ENCODE measurements around the gene SPRED2.

SPRED2 gene

DNA sequence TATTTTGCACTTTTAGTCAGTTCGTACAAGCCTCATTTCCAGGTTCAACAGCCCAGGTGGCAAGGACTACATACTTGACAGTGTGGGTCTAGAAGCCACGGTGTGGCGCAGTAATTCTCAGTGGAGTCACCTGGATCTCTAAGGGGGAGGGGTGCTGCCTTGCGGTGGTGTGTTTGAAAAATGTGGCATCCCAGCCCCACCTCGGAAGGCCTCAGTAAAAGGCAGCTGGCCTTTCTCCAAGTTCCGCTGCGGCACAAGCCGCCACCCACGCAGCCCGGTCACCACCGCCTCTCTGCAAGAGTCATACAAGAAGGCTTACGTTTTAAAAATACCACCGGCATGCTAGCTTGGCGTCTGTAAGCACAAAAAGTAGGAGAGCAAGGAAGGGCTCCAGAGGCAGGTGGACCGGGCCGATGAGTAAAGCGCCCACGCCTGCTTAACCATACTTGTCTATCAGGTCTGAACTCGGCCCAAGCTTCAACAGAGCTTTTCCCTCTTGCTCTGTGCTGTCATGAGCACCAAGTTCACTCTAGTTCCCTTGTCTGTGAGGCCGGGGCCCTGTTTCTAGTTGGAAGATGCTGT is 49.5 kb downstream of the SPRED2 start:
- DNase-seq = no peak

DNA sequence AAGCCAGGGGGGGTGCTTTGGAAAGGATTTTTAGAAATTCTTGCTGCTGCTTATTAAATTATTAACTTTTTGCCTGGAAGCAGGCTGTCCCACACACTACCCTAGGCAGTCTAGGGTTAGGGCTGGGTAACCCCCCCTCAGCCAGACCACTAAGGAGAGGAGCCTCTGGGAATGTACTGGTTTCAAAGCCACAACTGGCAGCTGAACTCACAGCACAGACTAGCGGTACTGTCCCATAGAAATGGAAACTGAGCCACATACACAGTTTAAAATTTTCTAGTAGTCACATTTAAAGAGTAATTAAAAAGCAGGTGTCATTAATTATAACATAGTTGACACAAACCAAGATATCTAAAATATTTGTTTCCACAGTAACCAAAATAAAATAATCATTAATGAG is 50.1 kb downstream of the SPRED2 start:
- no peak for DNase-seq

DNA sequence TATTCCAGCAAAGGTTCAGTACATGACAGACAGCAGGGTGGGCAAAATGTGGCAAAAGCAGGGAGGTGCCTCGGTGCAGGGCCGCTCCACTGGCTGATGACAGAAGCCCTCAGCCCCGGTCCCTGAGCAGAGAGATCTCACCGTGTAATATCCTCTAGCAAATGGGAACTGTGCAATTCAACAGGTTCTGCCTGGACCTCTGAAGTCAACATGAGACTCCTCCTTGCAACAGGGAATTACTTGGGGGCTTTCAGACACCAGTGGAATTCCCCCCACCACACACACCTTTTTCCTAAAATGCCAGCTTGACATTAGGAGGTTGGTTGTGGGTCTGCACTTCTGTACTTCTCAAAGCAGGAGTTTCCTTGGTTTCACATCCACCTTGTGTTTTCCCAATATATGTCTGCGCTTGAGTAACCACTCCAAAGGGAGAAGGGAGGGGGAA is 50.8 kb downstream of the SPRED2 start:
- DNase-seq = no peak

DNA sequence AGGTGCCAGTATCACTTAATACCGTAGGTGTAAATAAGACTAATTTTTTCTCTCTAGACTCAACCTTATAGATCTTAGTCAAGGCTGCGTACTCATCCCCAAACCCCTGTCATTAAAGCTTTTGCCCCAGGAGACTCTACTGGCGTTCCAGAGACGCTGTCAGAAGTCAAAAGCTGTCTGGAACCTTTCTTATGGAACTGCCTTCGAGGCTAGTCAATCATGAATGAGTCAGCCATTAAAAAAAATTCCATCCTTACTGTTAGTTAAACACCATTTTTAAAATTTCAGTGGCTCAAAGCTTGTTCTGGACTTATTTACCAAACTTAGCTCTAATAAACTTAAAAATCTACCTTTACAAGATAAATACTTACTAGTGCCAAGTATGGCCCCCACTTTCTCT is 52.1 kb downstream of the SPRED2 start:
- no peak for DNase-seq

DNA sequence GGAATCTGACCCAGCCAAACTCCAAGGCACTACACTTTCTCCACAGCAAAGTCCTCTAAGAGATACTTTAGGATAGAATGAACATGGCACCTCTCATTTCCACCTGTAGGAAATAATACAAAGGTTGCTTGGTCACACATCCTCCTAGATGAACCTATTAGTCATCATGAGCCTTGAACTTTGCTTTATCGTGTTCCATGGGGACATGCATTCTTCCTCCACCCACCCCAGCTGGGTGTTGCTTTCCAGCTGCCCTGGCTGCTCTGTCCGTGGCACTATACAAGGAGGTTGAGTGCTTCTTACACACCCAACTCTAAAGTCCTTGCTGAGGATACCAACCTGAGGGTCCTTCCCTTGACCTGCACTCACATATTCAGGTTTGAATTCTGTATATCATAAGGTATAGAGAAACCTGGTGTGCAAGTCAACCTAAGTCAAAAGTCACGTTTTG is 52.7 kb downstream of the SPRED2 start:
- no peak for DNase-seq

DNA sequence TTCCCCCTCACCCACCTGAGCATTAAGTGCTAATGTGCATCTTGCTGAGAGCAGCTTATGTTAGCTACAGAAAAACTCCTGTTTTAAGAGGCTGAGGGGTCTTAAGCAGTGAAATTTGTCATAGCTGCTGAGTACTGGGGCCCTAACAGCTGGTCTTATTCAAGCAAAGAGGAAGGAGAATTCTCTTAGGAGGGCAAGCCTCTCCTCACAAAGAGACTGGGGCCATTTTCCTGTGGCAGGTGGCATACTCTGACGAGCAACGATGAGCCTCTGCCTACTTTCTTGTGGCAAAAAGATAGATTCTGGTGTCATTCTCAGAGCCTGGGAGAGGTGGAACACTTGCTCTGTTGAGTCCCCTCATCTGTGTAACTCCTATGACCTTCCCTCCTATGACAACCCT is 53.2 kb downstream of the SPRED2 start:
- DNase-seq = no peak

DNA sequence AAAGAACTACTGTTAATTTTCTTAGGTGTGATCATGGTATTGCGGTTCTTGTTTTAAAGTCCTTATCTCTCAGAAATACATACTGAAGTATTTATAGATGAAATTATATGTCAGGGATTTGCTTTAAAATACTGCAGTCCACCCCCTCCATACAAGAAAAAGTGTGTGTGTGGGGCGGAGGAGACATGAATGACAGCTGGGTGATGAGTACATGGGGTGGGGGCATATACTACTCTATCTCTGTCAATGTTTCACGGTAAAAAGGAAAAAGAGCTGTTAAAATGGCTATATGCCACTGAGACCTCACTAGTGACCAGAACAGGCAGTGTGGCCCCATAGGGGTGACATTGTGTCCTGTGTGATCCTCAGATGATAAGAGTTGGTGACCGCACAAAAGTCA is 54.1 kb downstream of the SPRED2 start:
- no peak for DNase-seq

DNA sequence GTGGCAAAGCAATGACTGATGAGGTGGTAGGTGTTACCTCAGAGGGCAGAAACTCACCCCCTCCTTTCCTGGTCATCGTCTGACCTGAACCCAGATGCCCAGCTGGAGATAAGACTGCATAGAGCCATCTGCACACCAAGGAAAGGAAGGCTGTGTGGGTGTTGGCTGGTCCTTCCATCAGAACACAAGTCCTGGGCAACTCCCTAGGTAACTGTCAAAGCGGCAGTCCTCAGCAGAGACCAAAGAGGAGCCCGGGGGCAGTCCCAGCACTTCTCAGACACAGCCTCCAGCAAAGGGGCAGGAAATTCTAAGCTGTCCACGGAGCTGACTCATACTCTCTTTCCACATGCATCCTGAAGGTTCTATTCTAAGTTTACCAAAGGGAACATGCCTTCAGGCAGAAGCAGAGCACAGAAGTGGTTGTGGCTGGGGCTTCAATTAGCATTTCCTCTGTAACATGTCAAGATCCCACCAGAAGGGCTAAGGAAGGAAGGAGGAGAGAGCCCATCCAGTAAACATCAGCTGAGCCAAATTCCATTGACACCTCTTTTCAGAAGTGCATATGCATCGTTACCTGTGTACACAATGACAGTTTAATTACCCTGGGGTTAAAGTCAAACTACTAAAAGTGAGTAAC is 54.7 kb downstream of the SPRED2 start:
- DNase-seq = no peak

DNA sequence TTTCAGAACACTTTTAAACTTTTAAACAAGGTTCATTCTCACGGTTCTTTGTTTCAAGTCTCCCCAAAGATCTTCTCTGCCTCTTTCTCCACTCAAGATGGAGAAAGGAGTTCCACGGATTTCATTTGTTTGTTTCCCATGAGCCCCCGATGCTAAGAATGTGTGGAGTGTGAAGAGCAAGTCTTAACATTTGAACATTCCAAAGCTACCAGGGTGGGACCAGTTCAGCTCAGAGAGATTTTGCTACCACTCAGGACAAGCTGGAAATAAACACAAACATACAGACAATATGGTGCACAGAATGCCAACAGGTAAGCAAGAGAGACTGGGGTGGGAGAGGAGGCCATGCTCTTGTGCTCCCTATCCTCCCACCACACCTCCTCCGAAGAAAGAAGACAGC is 56.7 kb downstream of the SPRED2 start:
- no peak for DNase-seq

DNA sequence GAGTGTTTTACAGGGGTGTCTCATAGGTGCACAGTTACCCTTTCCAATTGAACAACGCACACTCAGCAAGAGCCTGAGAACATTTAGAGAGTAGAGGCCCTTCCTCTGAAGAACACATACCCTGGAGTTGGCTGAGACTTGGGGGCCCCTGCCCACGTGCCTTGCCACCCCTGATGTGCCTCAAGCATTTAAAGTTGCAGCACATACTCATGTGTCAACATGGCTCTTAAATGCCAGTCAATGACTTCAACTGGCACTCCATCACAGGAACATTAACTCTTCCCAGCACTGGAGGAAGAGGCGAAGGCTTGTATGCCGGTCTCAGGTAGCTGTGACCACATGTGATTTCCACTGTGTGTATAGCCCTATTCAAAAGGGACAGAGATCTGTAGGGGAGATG is 57.4 kb downstream of the SPRED2 start:
- DNase-seq = no peak

DNA sequence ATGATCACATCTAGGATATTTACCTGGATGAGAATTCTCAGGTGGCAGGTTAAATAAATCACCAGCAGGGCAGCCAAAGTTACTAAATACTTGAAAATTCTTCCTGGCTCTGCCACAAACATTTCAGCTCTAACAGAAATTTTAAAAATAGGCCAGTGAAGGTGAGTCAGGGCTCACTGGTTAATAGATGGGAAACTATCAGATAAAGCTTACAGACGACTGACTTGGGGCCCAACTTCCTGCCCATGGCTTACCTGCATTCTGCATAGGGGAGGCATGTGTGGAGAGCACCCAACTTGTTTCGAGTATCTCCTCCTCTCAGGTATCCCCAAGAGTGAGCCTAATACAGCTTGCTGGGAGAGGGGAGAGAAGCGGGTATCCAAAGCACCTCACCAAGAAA is 57.8 kb downstream of the SPRED2 start:
- no peak for DNase-seq

DNA sequence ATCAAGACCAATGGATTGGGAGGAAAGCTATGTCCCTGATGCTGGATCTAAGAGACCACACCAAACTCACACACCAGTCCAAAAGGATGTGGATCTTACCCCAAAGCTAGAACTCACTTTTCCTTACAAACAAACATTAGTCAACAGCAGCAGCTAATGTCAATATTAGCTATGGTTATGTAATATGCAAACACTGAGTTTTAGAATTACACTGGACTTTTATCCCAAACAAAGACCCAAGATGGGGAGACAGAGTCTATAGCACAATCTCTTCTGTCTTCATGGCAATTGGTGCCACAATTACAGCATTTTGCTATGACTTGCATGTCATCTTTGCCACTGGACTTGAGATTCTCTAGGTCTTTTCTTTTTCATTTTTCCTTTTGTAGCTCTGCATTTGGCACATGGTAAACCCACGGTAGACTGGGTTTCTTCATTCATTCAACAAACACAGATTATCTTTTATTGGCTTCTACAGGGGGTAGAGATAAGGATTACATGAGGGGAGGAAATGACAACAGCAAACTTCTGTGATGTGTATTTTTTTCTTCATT is 59.0 kb downstream of the SPRED2 start:
- no peak for DNase-seq

DNA sequence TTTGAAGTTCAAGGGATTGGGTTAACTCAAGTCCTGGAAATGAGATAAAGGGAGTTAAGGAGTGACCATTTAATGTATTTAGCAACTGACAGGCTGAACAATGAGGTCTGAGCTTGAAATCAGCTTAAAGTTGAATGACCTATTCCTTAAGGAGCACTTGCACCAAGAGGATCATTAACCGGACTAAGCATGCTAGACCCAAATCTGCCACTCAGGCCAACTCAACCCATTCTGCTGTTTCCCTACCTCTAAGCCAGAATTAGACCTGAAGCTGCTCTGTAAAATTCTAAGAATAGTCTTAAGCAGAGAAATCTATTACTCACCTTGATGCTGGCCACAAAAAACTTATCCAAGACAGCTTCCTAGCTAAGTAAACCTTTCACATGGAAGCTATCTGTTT is 59.8 kb downstream of the SPRED2 start:
- no peak for DNase-seq

DNA sequence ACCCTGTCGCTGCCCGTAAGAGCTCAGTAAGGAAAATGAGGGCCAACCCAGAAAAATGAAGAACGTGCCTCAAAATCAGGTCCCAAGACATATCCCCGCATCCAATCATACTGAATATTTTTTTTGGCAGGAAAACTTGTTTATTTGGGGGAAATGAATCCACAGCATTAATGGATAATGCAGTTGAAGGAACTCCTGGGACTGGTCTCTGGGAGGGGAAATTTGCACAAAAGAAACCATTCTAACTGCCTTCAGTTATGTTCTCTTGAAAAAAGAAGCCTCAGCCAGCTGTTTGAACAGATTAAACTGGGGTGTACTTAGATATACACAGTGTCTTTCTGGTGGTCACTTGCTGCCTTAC is 61.3 kb downstream of the SPRED2 start:
- DNase-seq = no peak

DNA sequence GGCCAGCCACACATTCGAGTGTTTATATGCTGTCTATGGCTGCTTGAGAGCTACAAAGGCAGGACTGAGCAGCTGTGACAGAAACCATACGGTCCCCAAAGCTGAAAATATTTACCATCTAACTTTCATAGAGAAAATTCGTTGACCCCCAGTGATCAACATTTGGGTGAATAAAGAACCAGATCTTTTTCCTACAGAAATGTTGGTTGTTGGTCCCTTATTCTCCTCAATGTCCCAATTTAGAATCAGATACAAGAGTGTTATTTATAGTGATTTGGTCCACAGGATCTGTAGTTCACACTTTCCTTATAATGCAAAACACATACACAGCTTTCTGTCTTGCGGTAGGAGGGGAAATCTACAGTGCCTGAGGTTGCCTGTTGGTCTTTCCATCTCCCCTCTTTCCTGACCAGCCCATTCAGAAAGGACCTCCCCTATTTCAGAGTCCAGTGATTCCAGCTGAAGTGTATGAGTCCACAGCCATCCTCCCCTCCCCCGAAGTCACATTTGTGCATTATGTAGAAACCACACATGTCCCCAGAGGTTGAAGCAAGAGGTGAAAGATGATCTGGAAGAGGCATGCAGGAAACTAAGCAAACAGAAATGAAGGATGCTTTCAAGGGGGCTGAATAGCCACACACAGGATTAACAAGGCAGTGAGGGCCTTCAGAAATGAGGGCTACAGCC is 61.9 kb downstream of the SPRED2 start:
- DNase-seq = peak; percentile 73

DNA sequence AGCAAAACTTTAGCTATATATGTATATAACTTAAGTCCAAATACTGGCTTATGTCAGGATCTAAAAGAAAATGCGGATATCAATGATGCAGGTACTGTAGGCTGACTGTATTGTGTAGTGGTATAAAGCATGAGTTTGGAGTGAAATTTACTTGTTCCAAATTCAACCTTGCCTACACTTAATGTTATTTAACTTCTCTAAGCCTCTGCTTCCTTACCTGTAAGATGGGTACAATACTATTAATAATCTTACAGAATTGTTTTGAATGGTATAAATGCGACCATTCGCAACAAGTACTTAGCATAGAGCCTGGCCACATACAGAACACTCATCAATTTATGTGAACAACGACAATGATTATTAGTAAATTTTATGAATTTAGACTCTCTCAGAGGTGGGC is 62.4 kb downstream of the SPRED2 start:
- no peak for DNase-seq

DNA sequence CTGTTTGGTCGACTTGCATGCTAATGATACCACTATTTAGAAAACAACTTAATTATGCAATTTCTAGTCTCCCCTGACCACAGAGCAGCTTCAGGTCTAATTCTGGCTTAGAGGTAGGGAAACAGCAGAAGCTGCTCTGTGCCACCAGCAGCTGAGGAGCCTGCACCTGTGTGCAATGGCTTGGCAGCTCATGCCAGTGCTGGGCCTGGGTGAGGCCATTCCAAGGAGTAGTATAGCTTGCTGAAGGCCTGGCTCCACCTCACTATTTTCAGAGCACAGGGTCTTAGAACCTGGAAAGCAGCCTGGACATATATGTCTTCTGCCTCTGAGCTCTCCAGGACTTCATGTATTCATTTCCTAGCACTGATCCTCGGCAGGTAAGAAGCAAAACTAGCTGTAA is 62.8 kb downstream of the SPRED2 start:
- no peak for DNase-seq

DNA sequence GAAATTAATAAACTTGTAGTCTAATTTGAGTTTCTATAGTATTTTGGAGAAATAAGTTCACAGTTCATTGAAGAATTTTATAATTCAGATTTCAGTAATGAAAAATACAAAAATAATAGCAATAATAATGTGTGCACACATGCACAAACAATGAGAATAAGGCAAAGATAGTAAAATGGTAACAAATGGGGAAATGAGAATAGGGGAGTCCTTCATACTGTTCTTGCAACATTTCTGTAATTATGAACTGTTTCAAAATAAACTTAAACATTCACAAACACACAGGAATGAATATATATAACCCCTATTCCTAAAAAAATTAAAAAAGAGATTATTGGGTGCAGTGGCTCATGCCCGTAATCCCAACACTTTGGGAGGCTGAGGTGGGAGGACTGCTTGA is 63.9 kb downstream of the SPRED2 start:
- DNase-seq = no peak

DNA sequence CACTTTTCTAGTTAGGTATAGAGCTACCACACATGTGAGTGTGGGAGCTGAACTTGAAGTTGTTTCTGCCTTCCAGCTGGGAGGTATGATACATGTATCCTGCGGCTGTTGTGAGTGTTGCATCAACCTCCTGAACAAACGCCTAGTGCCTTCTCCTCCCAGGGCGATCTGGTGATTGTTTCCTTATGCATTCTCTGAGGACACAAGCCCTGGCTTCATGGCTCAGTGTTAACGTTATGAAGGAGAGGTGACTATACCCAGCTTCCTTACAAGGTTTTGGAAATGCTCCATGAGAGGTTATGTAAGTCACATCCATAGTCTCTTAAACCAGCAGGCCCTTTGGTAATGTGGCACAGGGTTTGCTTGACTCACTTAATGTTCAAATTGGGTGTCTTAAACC is 64.9 kb downstream of the SPRED2 start:
- no peak for DNase-seq

DNA sequence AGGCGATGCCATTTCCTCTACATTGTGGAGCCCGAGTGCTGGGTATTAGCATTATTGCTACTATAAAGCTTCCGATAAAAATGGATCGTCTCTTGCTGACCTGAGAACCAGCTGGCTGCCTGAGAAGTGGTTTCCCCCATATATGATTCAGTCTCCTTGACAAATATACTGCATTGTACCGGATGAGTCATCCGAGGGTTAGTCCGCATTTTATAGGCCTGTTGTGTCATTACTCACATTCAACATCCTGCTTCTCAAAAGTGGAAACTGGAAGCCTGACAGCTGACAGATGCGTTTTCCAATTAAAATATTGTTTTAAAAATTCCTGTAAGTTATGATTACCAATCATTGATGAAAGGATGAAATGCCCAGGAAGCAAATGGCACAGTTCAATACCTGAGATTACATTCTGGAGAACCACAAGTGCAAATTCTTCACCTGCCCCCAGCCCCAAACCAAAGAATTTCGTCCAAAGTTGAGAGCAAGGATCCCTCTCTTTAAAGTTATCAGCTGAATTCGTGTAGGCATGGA is 65.7 kb downstream of the SPRED2 start:
- DNase-seq = no peak

DNA sequence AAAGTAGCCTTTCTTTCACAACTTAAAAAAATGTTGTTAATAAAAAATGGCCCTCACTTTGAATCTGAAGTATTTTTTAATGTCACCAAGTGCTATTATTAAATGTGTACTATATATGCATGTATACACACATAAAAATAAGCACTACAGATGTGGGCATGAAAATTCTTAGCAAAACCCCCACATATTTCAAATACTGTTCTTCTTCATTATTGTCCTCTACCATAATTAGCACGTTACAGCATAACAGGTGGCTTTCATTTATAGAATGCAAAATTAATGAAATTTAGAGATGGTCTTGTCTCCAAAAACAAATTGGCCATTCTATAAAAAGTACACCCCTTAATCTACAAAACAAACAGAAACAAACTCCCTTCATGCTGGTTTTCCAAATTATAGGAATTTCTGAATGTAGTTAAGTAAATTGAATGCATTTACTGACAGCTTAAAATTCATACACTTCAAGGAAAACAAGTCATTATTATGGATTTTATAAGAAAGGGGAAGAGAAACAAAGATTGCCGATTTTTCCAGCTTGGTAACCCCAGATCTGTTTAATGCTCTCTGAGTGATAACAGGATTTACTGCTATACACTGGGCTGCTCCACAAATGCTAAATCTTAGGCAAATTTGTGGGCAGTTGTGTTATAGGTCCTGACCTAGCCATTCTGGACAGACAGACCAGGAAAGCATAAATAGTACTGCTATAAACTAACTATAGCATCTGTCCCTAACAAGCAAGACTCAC is 67.2 kb downstream of the SPRED2 start:
- DNase-seq = no peak

DNA sequence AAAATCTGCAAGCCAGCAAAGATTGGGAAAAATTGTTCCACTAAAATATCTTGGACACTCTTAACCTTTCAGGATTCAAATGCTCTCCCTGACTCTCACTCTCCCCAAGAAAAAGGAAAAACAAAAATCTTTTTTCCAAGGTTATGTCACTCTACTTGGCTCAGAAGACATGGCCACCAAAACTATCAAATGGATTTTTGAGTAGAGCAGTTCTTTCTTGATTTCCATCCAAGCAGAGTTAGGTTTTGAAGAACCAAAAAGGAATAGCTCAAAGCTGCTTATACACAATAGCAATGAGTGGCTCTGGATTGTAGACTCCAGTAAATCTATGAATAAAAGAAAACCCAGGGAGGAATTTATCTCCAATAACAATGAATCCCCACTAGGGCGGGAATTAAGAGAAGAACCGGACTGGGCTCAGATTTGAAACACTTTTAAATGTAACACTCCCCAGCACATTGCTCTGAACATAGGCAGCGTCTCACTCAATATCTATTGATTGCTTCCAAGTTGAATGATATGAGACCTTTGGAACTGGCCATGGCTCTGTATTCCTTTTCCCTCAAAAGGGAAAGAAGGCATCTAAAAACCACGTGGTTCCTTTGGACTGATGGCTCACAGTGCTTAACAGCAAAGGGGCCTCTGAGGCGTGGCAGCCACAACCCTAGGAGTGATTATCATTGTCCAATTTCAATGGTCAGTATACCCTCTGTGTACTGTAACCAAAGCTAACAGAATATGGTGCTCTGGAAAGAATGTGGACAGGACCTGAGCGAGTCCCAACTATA is 68.3 kb downstream of the SPRED2 start:
- no peak for DNase-seq

DNA sequence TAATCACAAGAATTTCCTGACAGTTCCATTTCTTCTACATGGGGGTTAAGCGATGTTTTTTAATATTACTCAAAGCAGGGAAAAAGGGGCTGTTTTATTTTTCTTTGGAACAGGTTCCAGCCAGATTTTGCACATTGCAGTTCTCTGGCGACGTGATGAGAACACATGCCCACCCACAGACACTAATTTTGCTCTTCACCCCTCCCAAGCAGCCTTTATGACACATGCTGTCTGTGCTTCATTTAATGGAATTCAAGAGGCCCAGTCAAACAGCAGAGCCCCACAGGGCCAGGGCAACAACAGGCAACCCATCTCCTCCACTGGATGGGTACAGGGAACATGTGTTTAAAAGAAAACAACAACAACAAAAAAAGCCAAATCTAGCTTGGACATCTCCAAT is 70.8 kb downstream of the SPRED2 start:
- DNase-seq = no peak

Data from NCI-H187 treated with DMSO at 0.1 percent for 48 hours (cell line).